GM08714 (cell line): ENCODE measurements around the gene GPS1.

Experiments
- H3K4me3 ChIP-seq: fragments of 200-500 bp; sonication (Bioruptor generic); 2 replicates; pipeline ENCODE4 v1.5.1; 2014; ENCODE audit warnings: mild to moderate bottlenecking, low read length, inconsistent platforms
- ZNF274 ChIP-seq: IDR thresholded peaks from 2 replicates; pipeline ENCODE4 v1.6.1; 2012; ENCODE audit warnings: mild to moderate bottlenecking, low read depth, low read length

Gene GPS1

GRCh38 chr17:82076785-82077591 lies 25.3 kb downstream of the GPS1 start:
- H3K4me3 ChIP-seq = no peak overlapping the region
- no peak for TF ChIP-seq ZNF274

GRCh38 chr17:82077617-82078358 lies 26.1 kb downstream of the GPS1 start:
- TF ChIP-seq ZNF274 = no peak
- no peak overlapping the region for H3K4me3 ChIP-seq

- no peak for TF ChIP-seq ZNF274
- H3K4me3 ChIP-seq = no peak overlapping the region
Measured at GRCh38 chr17:82078433-82078832, 26.7 kb downstream of the GPS1 start.

- no peak overlapping the region for H3K4me3 ChIP-seq
- no peak for TF ChIP-seq ZNF274
Measured at GRCh38 chr17:82079001-82079677, 27.4 kb downstream of the GPS1 start.

- H3K4me3 ChIP-seq = no peak overlapping the region
- no peak for TF ChIP-seq ZNF274
Measured at GRCh38 chr17:82080048-82080788, 28.5 kb downstream of the GPS1 start.

GRCh38 chr17:82080789-82081464 lies 29.2 kb downstream of the GPS1 start:
- H3K4me3 ChIP-seq = no peak overlapping the region
- no peak for TF ChIP-seq ZNF274

GRCh38 chr17:82081546-82081945 lies 29.8 kb downstream of the GPS1 start:
- TF ChIP-seq ZNF274 = no peak
- H3K4me3 ChIP-seq = no peak overlapping the region

- H3K4me3 ChIP-seq = no peak overlapping the region
- TF ChIP-seq ZNF274 = no peak
Measured at GRCh38 chr17:82081966-82082365, 30.3 kb downstream of the GPS1 start.

GRCh38 chr17:82082456-82082855 lies 30.8 kb downstream of the GPS1 start:
- H3K4me3 ChIP-seq = no peak overlapping the region
- no peak for TF ChIP-seq ZNF274

GRCh38 chr17:82083009-82083408 lies 31.3 kb downstream of the GPS1 start:
- no peak overlapping the region for H3K4me3 ChIP-seq
- TF ChIP-seq ZNF274 = no peak

- no peak for TF ChIP-seq ZNF274
- H3K4me3 ChIP-seq = no peak overlapping the region
Measured at GRCh38 chr17:82083533-82084359, 32.0 kb downstream of the GPS1 start.

GRCh38 chr17:82084373-82085030 lies 32.8 kb downstream of the GPS1 start:
- TF ChIP-seq ZNF274 = no peak
- no peak overlapping the region for H3K4me3 ChIP-seq
